K562 (cell line): ENCODE data around the gene ATP10B. TPM values are rescaled to one million over a fixed set of nuclear protein-coding genes. Genes with fewer than 3 reads are reported as not detected.

Source experiments
- C11orf30 ChIP-seq: fragments of 450-650 bp; IDR thresholded peaks from 2 replicates; pipeline ENCODE4 v1.6.1; 2016; ENCODE audit warnings: low read depth, mild to moderate bottlenecking
- CTBP1 ChIP-seq: fragments of 450-650 bp; IDR thresholded peaks from 2 replicates; pipeline ENCODE4 v1.6.1; 2016; ENCODE audit warnings: borderline replicate concordance
- DPF2 ChIP-seq: fragments of 450-650 bp; IDR thresholded peaks from 2 replicates; pipeline ENCODE4 v1.6.1; 2016
- MIER1 ChIP-seq: fragments of 450-650 bp; IDR thresholded peaks from 2 replicates; pipeline ENCODE4 v1.6.1; 2016; ENCODE audit warnings: antibody characterized with exemption, mild to moderate bottlenecking, low read depth
- PATZ1 ChIP-seq: fragments of 250-450 bp; sonication (Bioruptor Pico); IDR thresholded peaks from 2 replicates; pipeline ENCODE4 v1.5.0; 2020; ENCODE audit warnings: mild to moderate bottlenecking, borderline replicate concordance
- PHB ChIP-seq: fragments of 250-450 bp; sonication (Bioruptor Pico); IDR thresholded peaks from 2 replicates; pipeline ENCODE4 v1.5.0; 2021
- TRIM24 ChIP-seq, 2 experiments: fragments of 450-650 bp; IDR thresholded peaks; 2 replicates each; pipeline ENCODE4 v1.6.1; 2016
- ZBTB49 ChIP-seq: sonication (generic); formaldehyde crosslinking; IDR thresholded peaks from 2 replicates; pipeline ENCODE4 v1.8.0; 2022; ENCODE audit warnings: missing genetic modification reagents, mild to moderate bottlenecking, borderline replicate concordance
- ZNF224 ChIP-seq: sonication (generic); formaldehyde crosslinking; IDR thresholded peaks from 2 replicates; pipeline ENCODE4 v1.8.0; 2022; ENCODE audit warnings: mild to moderate bottlenecking, missing genetic modification reagents
- ZNF316 ChIP-seq: fragments of 450-650 bp; IDR thresholded peaks from 2 replicates; pipeline ENCODE4 v1.6.1; 2016
- ZNF395 ChIP-seq: fragments of 200-800 bp; sonication (Bioruptor generic); IDR thresholded peaks from 2 replicates; pipeline ENCODE4 v1.6.1; 2017; ENCODE audit warnings: missing genetic modification characterization, missing compliant biosample characterization
- polyA plus RNA-seq, 8 experiments: library from polyadenylated mRNA; depleted of rRNA in 4 of 8; stranded (reverse) in 5 of 8; unstranded in 3 of 8; fragments of >200 nt; fragmentation: Nextera tagmentation in 2 of 8; fragmentation: Illumina TruSeq in 1 of 8; extraction: Ambion mirVana in 2 of 8; extraction: Trizol in 1 of 8; gene quantifications; 2 replicates each; pipeline versions ENCODE4 v1.2.1 to v1.2.3, GENCODE V29; 2011 to 2014; ENCODE audit warnings: inconsistent platforms in 1 of 8, missing spikeins in 1 of 8
- total RNA-seq, 7 experiments: library from RNA; depleted of rRNA in 6 of 7; stranded (reverse); fragments of >200 nt in 6 of 7; fragmentation: Illumina TruSeq in 2 of 7; extraction: Trizol in 2 of 7; gene quantifications; 2 replicates each; pipeline versions ENCODE4 v1.2.1 to v1.2.3, GENCODE V29; 2011 to 2021; ENCODE audit warnings: low replicate concordance in 1 of 7

The ATP10B gene
- total and polyA plus RNA-seq, 9 of the 15 experiments (the other 6 are each of a cell fraction or from before 2014, with no cell fraction given): 0.04 TPM; not detected in 8

GRCh38 chr5:160701403-160701802 is 150.6 kb downstream of the ATP10B start (continued):
- TF ChIP-seq ZBTB49 (CRISPR knock-in tag) (no peak), MIER1 (no peak), ZNF316 (no peak), TRIM24 (IDR thresholded peaks at IDR 0.05) (no peak), ZNF224 (CRISPR knock-in tag) (no peak), C11orf30 (no peak), ZNF395 (CRISPR knock-in tag) (no peak), CTBP1 (no peak), DPF2 (no peak), PATZ1 (CRISPR knock-in tag) (no peak), PHB (CRISPR knock-in tag) (no peak)
